Muscle of arm (tissue), 12 donors: ENCODE results near the gene TMIGD1. TPM values are rescaled to one million over a fixed set of nuclear protein-coding genes. Genes with fewer than 3 reads are reported as not detected.
"Not testable (repeated sequence)": the region's sequence is repeated elsewhere in the genome, so short reads cannot be mapped to it uniquely, and the experiment has no call there.

ENCODE experiments used
- DNase-seq: peaks from one replicate; pipeline ENCODE4 v3.0.0-alpha.2; 2013
- polyA plus RNA-seq, 12 donors: library from polyadenylated mRNA; unstranded; fragments of 120-200 nt; gene quantifications; one replicate each; pipeline ENCODE4 v1.2.1, GENCODE V29; 2013; ENCODE audit not compliant: insufficient read length in 12 of 12

TMIGD1 gene
- polyA plus RNA-seq, 12 donors, result not detected

- DNase-seq, result no peak
These were observed 24.4 kb upstream of the TMIGD1 start for GRCh38 chr17:30358055-30358760.

GRCh38 chr17:30357476-30357875 lies 23.6 kb upstream of the TMIGD1 start:
- no peak for DNase-seq

- DNase-seq, result no peak
These were observed 20.8 kb upstream of the TMIGD1 start for GRCh38 chr17:30354701-30355100.

- no peak for DNase-seq
These were observed 18.5 kb upstream of the TMIGD1 start for GRCh38 chr17:30352240-30352814.

- DNase-seq, result no peak
These were observed 17.9 kb upstream of the TMIGD1 start for GRCh38 chr17:30351735-30352134.

- DNase-seq, result not testable (repeated sequence)
These were observed 17.4 kb upstream of the TMIGD1 start for GRCh38 chr17:30351263-30351662.

GRCh38 chr17:30349252-30349651 lies 15.4 kb upstream of the TMIGD1 start:
- DNase-seq, result no peak

- no peak for DNase-seq
These were observed 13.6 kb upstream of the TMIGD1 start for GRCh38 chr17:30347488-30347887.

GRCh38 chr17:30346221-30346795 lies 12.5 kb upstream of the TMIGD1 start:
- no peak for DNase-seq

- DNase-seq, result no peak
These were observed 11.7 kb upstream of the TMIGD1 start for GRCh38 chr17:30345527-30346075.

- no peak for DNase-seq
These were observed 11.2 kb upstream of the TMIGD1 start for GRCh38 chr17:30345089-30345433.

GRCh38 chr17:30344283-30345088 lies 10.6 kb upstream of the TMIGD1 start:
- DNase-seq, result no peak

GRCh38 chr17:30343796-30344195 lies 9.9 kb upstream of the TMIGD1 start:
- DNase-seq, result no peak

- not testable (repeated sequence) for DNase-seq
These were observed 9.4 kb upstream of the TMIGD1 start for GRCh38 chr17:30343244-30343643.

- DNase-seq, result no peak
These were observed 7.9 kb upstream of the TMIGD1 start for GRCh38 chr17:30341703-30342249.

GRCh38 chr17:30340801-30341356 lies 7.0 kb upstream of the TMIGD1 start:
- no peak for DNase-seq

- no peak for DNase-seq
These were observed 5.2 kb upstream of the TMIGD1 start for GRCh38 chr17:30339086-30339485.

- DNase-seq, result no peak
These were observed 3.6 kb upstream of the TMIGD1 start for GRCh38 chr17:30337393-30337999.

GRCh38 chr17:30336369-30337171 lies 2.7 kb upstream of the TMIGD1 start:
- no peak for DNase-seq

GRCh38 chr17:30334421-30334820 lies 564 bp upstream of the TMIGD1 start:
- no peak for DNase-seq
